ENCODE results near the gene CAMKK1. TPM values are rescaled to one million over a fixed set of nuclear protein-coding genes. Genes with fewer than 3 reads are reported as not detected.

Gene CAMKK1
- total RNA-seq, 1 donor from 2014 or later = 4.1 TPM

DNA sequence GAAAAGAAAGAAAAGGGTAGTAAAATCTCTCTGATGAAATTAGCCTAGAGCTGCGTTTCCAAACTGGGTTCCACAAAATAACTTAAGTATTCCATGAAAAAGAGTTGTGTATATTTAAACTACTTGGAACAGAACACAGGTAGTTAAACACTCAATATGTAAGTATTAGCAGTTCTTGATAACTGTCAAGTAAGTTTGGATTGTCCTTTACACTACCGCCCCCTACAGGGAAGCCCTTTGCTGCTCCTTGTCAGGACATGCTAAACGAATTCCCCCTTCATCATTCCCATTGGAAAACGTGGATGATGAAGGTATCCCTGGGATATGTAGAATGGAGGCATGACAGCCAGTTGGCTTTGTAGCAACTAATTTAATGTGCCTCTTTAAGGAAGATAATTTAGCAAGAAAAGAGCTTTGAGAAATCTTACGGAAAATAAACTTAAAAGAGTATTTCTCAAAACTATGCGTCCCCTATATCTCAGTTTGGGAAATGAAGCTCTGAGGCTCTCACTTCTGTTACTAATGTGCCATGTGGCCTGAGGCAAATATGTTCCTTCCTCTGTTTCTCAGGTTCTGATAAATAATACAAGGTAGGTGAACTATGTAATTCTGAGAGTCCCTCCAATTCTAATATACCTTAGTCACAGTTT is 65.6 kb downstream of the CAMKK1 start:
- H3K27ac Mint-ChIP-seq (ENCODE audit: unreplicated experiment) = no peak overlapping the region
- peaks cover 23% of the 10 kb centered on the region for H3K36me3 Mint-ChIP-seq (ENCODE audit: low read depth, unreplicated experiment)
- no peaks in the 10 kb centered on the region for H3K4me1 Mint-ChIP-seq (ENCODE audit: unreplicated experiment)
- DNase-seq (ENCODE audit: low spot score) = peak; percentile 76
- TF ChIP-seq, protein P1, sequence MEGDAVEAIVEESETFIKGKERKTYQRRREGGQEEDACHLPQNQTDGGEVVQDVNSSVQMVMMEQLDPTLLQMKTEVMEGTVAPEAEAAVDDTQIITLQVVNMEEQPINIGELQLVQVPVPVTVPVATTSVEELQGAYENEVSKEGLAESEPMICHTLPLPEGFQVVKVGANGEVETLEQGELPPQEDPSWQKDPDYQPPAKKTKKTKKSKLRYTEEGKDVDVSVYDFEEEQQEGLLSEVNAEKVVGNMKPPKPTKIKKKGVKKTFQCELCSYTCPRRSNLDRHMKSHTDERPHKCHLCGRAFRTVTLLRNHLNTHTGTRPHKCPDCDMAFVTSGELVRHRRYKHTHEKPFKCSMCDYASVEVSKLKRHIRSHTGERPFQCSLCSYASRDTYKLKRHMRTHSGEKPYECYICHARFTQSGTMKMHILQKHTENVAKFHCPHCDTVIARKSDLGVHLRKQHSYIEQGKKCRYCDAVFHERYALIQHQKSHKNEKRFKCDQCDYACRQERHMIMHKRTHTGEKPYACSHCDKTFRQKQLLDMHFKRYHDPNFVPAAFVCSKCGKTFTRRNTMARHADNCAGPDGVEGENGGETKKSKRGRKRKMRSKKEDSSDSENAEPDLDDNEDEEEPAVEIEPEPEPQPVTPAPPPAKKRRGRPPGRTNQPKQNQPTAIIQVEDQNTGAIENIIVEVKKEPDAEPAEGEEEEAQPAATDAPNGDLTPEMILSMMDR (IDR thresholded peaks at IDR 0.05; ENCODE audit: unreplicated experiment) = peak; percentile 63
- peaks cover 7% of the 10 kb centered on the region for H3K27me3 Mint-ChIP-seq (ENCODE audit: unreplicated experiment)
- H3K4me3 Mint-ChIP-seq (ENCODE audit: unreplicated experiment) = peak overlapping the region; percentile 62
- H3K9me3 Mint-ChIP-seq (ENCODE audit: unreplicated experiment) = no peaks in the 10 kb centered on the region

- TF ChIP-seq, protein P1 (IDR thresholded peaks at IDR 0.05; ENCODE audit: unreplicated experiment) = no peak
- Mint-ChIP-seq H3K9me3 (ENCODE audit: unreplicated experiment) (no peaks in the 10 kb centered on the region), H3K36me3 (ENCODE audit: low read depth, unreplicated experiment) (peaks cover 32% of the 10 kb centered on the region), H3K27ac (ENCODE audit: unreplicated experiment) (no peak overlapping the region), H3K4me1 (ENCODE audit: unreplicated experiment) (no peaks in the 10 kb centered on the region), H3K27me3 (ENCODE audit: unreplicated experiment) (peaks cover 7% of the 10 kb centered on the region), H3K4me3 (ENCODE audit: unreplicated experiment) (no peak overlapping the region)
- no peak for DNase-seq (ENCODE audit: low spot score)
Observed at GRCh38 chr17:3826191-3826590, 66.7 kb downstream of the CAMKK1 start.

DNA sequence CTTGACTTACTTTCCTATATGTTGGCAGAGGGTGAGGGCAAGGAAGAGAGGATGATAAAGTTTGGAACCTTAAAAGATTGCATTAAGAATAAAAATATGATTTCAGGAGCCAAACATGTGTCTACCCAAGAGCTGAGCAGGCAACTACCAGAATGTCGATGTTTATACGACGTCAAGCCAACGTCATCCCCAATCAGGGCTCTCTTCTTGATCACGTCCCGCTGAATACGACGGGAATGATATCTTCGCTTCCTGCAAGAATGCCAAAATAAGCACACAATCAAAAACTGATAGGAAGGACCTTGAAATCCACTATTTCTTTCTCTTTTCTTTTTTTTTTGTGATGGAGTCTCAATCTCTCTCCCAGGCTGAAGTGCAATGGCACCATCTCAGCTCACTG is 71.8 kb downstream of the CAMKK1 start:
- Mint-ChIP-seq H3K4me1 (ENCODE audit: unreplicated experiment) (peaks cover 10% of the 10 kb centered on the region), H3K27me3 (ENCODE audit: unreplicated experiment) (no peaks in the 10 kb centered on the region), H3K4me3 (ENCODE audit: unreplicated experiment) (peak overlapping the region; percentile 38), H3K27ac (ENCODE audit: unreplicated experiment) (no peak overlapping the region), H3K36me3 (ENCODE audit: low read depth, unreplicated experiment) (peaks cover 33% of the 10 kb centered on the region), H3K9me3 (ENCODE audit: unreplicated experiment) (no peaks in the 10 kb centered on the region)
- DNase-seq (ENCODE audit: low spot score) = no peak
- TF ChIP-seq, protein P1 (IDR thresholded peaks at IDR 0.05; ENCODE audit: unreplicated experiment) = no peak

GRCh38 chr17:3818786-3819185 is 74.1 kb downstream of the CAMKK1 start:
- H3K9me3 Mint-ChIP-seq (ENCODE audit: unreplicated experiment) = no peaks in the 10 kb centered on the region
- no peak overlapping the region for H3K4me3 Mint-ChIP-seq (ENCODE audit: unreplicated experiment)
- DNase-seq (ENCODE audit: low spot score) = no peak
- TF ChIP-seq, protein P1 (IDR thresholded peaks at IDR 0.05; ENCODE audit: unreplicated experiment) = no peak
- H3K4me1 Mint-ChIP-seq (ENCODE audit: unreplicated experiment) = peaks cover 10% of the 10 kb centered on the region
- H3K27me3 Mint-ChIP-seq (ENCODE audit: unreplicated experiment) = no peaks in the 10 kb centered on the region
- H3K36me3 Mint-ChIP-seq (ENCODE audit: low read depth, unreplicated experiment) = peaks cover 38% of the 10 kb centered on the region
- peak overlapping the region; percentile 91 for H3K27ac Mint-ChIP-seq (ENCODE audit: unreplicated experiment)

DNA sequence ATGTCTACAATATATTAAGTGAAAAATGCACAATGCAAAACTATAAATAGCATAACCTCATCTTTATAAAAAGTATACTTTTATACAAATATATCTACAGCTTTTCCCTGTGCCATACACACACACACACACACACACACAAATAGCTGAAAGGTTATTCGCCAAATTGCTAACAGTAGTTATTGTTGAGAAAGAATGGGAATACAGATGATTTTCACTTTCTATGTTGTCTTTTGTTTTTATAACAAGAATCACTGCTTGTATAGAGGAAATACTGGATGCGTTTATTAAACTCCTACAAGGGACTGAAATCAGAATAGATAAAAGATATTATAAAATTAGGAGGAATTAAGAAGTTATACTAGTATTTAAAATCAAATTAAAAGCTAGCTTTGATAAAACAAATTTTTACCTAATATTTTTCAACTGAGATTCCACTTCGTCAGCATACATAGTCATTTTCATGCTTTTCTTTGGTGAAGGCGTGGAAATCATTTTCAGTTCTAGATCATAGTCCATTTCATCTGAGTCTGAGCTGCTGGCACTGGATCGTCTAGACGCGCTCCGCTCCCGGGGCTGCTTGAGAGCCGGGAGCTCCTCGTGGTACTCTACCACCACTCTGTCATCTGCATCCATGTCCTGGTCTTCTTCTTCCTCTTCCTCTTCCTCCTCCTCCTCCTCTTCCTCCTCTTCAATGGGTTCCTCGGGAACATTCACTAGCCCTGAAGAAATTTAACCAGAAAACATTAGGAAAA is 74.8 kb downstream of the CAMKK1 start:
- H3K4me1 Mint-ChIP-seq (ENCODE audit: unreplicated experiment) = peaks cover 10% of the 10 kb centered on the region
- H3K36me3 Mint-ChIP-seq (ENCODE audit: low read depth, unreplicated experiment) = peaks cover 40% of the 10 kb centered on the region

More for the DNA sequence above, 74.8 kb downstream of the CAMKK1 start:
- no peak for DNase-seq (ENCODE audit: low spot score)
- Mint-ChIP-seq H3K27ac (ENCODE audit: unreplicated experiment) (peak overlapping the region; percentile 91), H3K9me3 (ENCODE audit: unreplicated experiment) (no peaks in the 10 kb centered on the region), H3K4me3 (ENCODE audit: unreplicated experiment) (peak overlapping the region; percentile 62), H3K27me3 (ENCODE audit: unreplicated experiment) (no peaks in the 10 kb centered on the region)
- TF ChIP-seq, protein P1 (IDR thresholded peaks at IDR 0.05; ENCODE audit: unreplicated experiment) = no peak
